ENCODE data around the gene PRPF8. TPM values are rescaled to one million over a fixed set of nuclear protein-coding genes. Genes with fewer than 3 reads are reported as not detected.

Gene PRPF8
- total and polyA plus RNA-seq, 2 of the 13 experiments (the other 11 are each of a cell fraction or from before 2014, with no cell fraction given) = 112 to 179 TPM

DNA sequence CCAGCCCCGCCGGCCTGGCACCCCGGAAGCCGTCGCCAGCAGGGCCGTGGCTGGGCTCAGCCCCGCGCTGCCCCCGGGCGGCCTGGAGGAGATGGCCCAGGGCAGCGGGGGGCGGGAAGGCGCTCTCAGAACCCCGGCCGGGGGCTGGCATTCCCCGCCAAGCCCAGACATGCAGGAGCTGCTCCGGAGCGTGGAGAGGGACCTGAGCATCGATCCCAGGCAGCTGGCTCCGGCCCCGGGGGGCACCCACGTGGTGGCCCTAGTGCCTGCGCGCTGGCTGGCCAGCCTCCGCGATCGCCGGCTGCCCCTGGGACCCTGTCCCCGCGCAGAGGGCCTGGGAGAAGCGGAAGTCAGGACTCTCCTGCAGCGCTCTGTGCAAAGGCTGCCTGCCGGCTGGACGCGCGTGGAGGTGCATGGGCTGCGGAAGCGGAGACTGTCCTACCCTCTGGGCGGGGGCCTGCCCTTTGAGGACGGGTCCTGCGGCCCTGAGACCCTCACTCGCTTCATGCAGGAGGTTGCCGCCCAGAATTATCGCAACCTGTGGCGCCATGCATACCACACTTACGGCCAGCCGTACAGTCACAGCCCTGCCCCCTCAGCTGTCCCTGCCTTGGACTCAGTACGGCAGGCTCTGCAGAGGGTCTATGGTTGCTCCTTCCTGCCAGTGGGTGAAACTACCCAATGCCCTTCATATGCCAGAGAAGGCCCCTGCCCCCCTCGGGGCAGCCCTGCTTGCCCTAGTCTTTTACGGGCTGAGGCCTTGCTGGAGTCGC lies 40.4 kb upstream of the PRPF8 start (continued):
- peak; percentile 46; the same call in 1 of the 2 replicates for TF ChIP-seq KMT2B (CRISPR knock-in tag; IDR thresholded peaks at IDR 0.05)
- no peak for TF ChIP-seq ZBTB25 (CRISPR knock-in tag; IDR thresholded peaks at IDR 0.05)
- TF ChIP-seq ZNF431 (CRISPR knock-in tag; IDR thresholded peaks at IDR 0.05; ENCODE audit: borderline replicate concordance, low read depth) = no peak
- TF ChIP-seq, protein P1, sequence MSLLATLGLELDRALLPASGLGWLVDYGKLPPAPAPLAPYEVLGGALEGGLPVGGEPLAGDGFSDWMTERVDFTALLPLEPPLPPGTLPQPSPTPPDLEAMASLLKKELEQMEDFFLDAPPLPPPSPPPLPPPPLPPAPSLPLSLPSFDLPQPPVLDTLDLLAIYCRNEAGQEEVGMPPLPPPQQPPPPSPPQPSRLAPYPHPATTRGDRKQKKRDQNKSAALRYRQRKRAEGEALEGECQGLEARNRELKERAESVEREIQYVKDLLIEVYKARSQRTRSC (CRISPR knock-in tag; IDR thresholded peaks at IDR 0.05; ENCODE audit: low read depth) = no peak
- no peak for TF ChIP-seq NR3C1 (CRISPR knock-in tag; IDR thresholded peaks at IDR 0.05)
- TF ChIP-seq ZNF788 (CRISPR knock-in tag; IDR thresholded peaks at IDR 0.05; ENCODE audit: borderline replicate concordance) = no peak
- no peak for TF ChIP-seq KAT2B (IDR thresholded peaks at IDR 0.05; ENCODE audit: borderline replicate concordance, low read depth, low read length)
- no peak for TF ChIP-seq ISX (CRISPR knock-in tag; conservative IDR thresholded peaks at IDR 0.05)
- TF ChIP-seq ZNF329 (CRISPR knock-in tag; IDR thresholded peaks at IDR 0.05; ENCODE audit: low read depth) = no peak
- no peak for TF ChIP-seq SMAD3 (CRISPR knock-in tag; IDR thresholded peaks at IDR 0.05)
- no peak for TF ChIP-seq TAF15 (IDR thresholded peaks at IDR 0.05; ENCODE audit: low read depth, low read length, poor library complexity, severe bottlenecking)
- TF ChIP-seq, protein P2, sequence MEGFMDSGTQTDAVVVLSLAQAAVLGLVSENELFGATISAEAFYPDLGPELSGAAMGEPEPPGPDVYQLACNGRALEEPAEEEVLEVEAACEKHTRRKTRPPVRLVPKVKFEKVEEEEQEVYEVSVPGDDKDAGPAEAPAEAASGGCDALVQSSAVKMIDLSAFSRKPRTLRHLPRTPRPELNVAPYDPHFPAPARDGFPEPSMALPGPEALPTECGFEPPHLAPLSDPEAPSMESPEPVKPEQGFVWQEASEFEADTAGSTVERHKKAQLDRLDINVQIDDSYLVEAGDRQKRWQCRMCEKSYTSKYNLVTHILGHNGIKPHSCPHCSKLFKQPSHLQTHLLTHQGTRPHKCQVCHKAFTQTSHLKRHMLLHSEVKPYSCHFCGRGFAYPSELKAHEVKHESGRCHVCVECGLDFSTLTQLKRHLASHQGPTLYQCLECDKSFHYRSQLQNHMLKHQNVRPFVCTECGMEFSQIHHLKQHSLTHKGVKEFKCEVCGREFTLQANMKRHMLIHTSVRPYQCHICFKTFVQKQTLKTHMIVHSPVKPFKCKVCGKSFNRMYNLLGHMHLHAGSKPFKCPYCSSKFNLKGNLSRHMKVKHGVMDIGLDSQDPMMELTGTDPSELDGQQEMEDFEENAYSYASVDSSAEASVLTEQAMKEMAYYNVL (CRISPR knock-in tag; IDR thresholded peaks at IDR 0.05; ENCODE audit: borderline replicate concordance) = no peak
- TF ChIP-seq ZNF615 (CRISPR knock-in tag; IDR thresholded peaks at IDR 0.05; ENCODE audit: borderline replicate concordance) = no peak
- TF ChIP-seq FOXC1 (CRISPR knock-in tag; IDR thresholded peaks at IDR 0.05; ENCODE audit: borderline replicate concordance) = no peak; the same call in 1 of the 2 replicates
- TF ChIP-seq ZBTB34 (CRISPR knock-in tag; IDR thresholded peaks at IDR 0.05) = no peak
- no peak for TF ChIP-seq ZNF24 (IDR thresholded peaks at IDR 0.05)
- TF ChIP-seq ZSCAN31 (CRISPR knock-in tag; IDR thresholded peaks at IDR 0.05; ENCODE audit: low read depth) = no peak
- TF ChIP-seq, protein P3, sequence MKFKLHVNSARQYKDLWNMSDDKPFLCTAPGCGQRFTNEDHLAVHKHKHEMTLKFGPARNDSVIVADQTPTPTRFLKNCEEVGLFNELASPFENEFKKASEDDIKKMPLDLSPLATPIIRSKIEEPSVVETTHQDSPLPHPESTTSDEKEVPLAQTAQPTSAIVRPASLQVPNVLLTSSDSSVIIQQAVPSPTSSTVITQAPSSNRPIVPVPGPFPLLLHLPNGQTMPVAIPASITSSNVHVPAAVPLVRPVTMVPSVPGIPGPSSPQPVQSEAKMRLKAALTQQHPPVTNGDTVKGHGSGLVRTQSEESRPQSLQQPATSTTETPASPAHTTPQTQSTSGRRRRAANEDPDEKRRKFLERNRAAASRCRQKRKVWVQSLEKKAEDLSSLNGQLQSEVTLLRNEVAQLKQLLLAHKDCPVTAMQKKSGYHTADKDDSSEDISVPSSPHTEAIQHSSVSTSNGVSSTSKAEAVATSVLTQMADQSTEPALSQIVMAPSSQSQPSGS (CRISPR knock-in tag; IDR thresholded peaks at IDR 0.05) = no peak
- TF ChIP-seq XBP1 (CRISPR knock-in tag; IDR thresholded peaks at IDR 0.05) = no peak
- no peak for TF ChIP-seq MXD4 (CRISPR knock-in tag; IDR thresholded peaks at IDR 0.05)
- no peak for TF ChIP-seq ZNF83 (CRISPR knock-in tag; IDR thresholded peaks at IDR 0.05; ENCODE audit: borderline replicate concordance)
- no peak for TF ChIP-seq ZNF879 (CRISPR knock-in tag; IDR thresholded peaks at IDR 0.05)
- TF ChIP-seq ZNF878 (CRISPR knock-in tag; IDR thresholded peaks at IDR 0.05) = no peak
